KMS-11 (cell line): ENCODE data around the gene LRRK1.

Experiments used
- H2AFZ ChIP-seq: fragments of 200-600 bp; sonication (generic); 2 replicates; pipeline ENCODE4 v1.6.1; 2016; ENCODE audit warnings: antibody characterized with exemption, mixed run types, low read depth
- H3K27ac ChIP-seq: fragments of 200-600 bp; sonication (generic); 2 replicates; pipeline ENCODE4 v1.6.1; 2016; ENCODE audit warnings: mild to moderate bottlenecking, mixed run types
- H3K27me3 ChIP-seq: fragments of 200-600 bp; sonication (generic); 2 replicates; pipeline ENCODE4 v1.6.1; 2017; ENCODE audit warnings: mild to moderate bottlenecking, low read depth, mixed run types, moderate library complexity; ENCODE audit not compliant: insufficient read depth
- H3K36me3 ChIP-seq: fragments of 200-600 bp; sonication (generic); 2 replicates; pipeline ENCODE4 v1.6.1; 2017; ENCODE audit warnings: mild to moderate bottlenecking, mixed run types; ENCODE audit not compliant: insufficient read depth
- H3K4me1 ChIP-seq: fragments of 200-600 bp; sonication (generic); 2 replicates; pipeline ENCODE4 v1.6.1; 2016; ENCODE audit warnings: mild to moderate bottlenecking, low read depth, mixed run types; ENCODE audit not compliant: poor library complexity, severe bottlenecking
- H3K4me2 ChIP-seq: fragments of 200-600 bp; sonication (generic); 2 replicates; pipeline ENCODE4 v1.7.0; 2016; ENCODE audit warnings: mild to moderate bottlenecking, mixed run types
- H3K4me3 ChIP-seq: fragments of 200-600 bp; sonication (generic); IDR thresholded peaks from 2 replicates; pipeline ENCODE4 v1.6.1; 2017; ENCODE audit warnings: low read depth, low read length, mixed read lengths; ENCODE audit not compliant: insufficient read depth
- H3K79me2 ChIP-seq: fragments of 200-600 bp; sonication (generic); 2 replicates; pipeline ENCODE4 v1.6.1; 2016; ENCODE audit warnings: low read depth, mixed run types; ENCODE audit not compliant: insufficient read depth
- H3K9ac ChIP-seq: fragments of 200-600 bp; sonication (generic); 2 replicates; pipeline ENCODE4 v1.6.1; 2016; ENCODE audit warnings: mild to moderate bottlenecking, mixed run types
- H4K20me1 ChIP-seq: fragments of 200-600 bp; sonication (generic); 2 replicates; pipeline ENCODE4 v1.6.1; 2016; ENCODE audit warnings: mild to moderate bottlenecking, mixed run types; ENCODE audit not compliant: insufficient read depth
- TF ChIP-seq, protein P1 (sequence below): fragments of 200-600 bp; sonication (generic); conservative IDR thresholded peaks from 2 replicates; pipeline ENCODE4 v1.6.1; 2017; ENCODE audit warnings: low read depth, mild to moderate bottlenecking, antibody characterized with exemption, low read length, moderate library complexity, mixed read lengths

Gene LRRK1

DNA sequence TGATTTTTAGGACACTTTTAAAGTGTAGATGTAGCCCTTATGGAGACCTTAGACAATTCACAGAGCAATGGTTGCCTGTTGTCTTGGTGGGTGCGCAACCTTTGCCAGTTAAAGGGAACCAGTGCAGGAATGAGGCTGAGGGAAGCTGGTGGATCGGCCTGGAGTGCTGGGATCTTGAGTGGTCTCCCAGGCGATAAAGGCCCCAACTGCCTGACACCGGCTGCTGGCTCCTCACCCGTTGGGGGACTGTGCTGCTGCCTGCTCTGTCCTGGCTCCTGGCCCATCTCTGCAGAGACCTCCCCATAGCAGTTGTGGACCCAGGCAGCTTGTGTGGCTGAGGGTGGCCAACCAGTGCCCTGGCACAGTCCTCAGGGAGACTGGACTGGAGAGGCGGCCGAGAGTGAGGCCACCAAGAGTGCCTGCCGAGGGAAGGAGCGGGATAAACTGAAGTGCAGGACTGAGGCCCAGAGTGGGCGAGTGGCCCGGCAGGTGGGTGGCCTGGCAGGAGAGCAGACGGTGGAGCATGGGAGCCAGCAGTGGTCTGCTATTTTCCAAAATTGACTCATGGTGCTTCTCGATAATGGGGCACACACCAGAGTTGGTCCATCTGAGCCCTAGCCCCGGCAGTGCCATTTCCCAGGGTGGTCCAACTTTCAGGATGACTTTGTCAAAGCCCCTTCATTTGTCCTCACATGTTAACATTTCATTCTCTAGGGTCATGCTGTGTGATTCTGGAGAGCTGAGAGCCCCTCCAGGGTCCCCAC lies 37.4 kb upstream of the LRRK1 start:
- Histone ChIP-seq H3K27ac (no peak overlapping the region), H3K79me2 (no peaks in the 10 kb centered on the region), H3K36me3 (no peaks in the 10 kb centered on the region), H3K9ac (no peak overlapping the region), H3K4me2 (no peak overlapping the region), H3K4me3 (no peak overlapping the region), H3K27me3 (no peaks in the 10 kb centered on the region), H3K4me1 (no peaks in the 10 kb centered on the region), H2AFZ (no peak overlapping the region), H4K20me1 (no peaks in the 10 kb centered on the region)
- TF ChIP-seq, protein P1, sequence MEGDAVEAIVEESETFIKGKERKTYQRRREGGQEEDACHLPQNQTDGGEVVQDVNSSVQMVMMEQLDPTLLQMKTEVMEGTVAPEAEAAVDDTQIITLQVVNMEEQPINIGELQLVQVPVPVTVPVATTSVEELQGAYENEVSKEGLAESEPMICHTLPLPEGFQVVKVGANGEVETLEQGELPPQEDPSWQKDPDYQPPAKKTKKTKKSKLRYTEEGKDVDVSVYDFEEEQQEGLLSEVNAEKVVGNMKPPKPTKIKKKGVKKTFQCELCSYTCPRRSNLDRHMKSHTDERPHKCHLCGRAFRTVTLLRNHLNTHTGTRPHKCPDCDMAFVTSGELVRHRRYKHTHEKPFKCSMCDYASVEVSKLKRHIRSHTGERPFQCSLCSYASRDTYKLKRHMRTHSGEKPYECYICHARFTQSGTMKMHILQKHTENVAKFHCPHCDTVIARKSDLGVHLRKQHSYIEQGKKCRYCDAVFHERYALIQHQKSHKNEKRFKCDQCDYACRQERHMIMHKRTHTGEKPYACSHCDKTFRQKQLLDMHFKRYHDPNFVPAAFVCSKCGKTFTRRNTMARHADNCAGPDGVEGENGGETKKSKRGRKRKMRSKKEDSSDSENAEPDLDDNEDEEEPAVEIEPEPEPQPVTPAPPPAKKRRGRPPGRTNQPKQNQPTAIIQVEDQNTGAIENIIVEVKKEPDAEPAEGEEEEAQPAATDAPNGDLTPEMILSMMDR, result no peak

DNA sequence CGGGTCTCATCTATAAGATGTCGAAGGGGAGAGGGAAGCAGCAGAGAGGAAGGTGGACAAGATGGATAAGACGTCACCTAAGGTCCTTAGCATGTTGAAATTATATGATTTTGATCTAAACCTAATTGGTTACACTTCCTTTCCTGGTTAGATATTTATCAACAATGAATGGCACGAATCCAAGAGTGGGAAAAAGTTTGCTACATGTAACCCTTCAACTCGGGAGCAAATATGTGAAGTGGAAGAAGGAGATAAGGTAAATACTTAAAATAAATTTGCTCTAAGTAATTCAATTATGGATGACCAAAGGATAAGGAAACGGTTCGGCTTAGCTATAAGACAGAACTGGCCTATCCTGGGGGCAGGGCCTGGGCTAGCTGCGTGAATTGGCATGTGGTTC lies 34.0 kb upstream of the LRRK1 start:
- H3K36me3 ChIP-seq, result no peaks in the 10 kb centered on the region

DNA sequence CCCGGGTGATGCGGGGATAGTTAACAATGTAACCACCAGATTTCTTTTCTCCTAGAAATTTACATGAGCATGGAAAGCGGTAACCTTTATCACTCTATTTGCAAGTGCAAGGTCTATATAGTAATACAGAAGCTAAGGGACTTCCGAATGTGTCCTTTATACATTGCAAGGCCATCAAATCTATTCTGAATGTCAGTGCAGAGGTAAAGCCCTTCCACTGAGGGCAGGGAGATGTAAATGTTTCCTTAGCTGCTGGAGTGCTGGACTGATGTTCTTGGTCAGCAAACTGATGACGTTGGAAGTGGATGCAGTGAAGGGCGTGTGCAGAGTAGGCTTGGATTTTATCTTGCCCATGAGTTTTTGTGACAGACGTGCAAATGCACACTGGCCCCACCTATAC lies 33.3 kb upstream of the LRRK1 start:
- no peak overlapping the region for H2AFZ ChIP-seq
- H3K9ac ChIP-seq, result no peak overlapping the region
- no peaks in the 10 kb centered on the region for H3K4me1 ChIP-seq
- no peaks in the 10 kb centered on the region for H4K20me1 ChIP-seq
- no peaks in the 10 kb centered on the region for H3K27me3 ChIP-seq
- H3K4me3 ChIP-seq, result no peak overlapping the region
- H3K79me2 ChIP-seq, result no peaks in the 10 kb centered on the region
- no peak overlapping the region for H3K4me2 ChIP-seq
- TF ChIP-seq, protein P1, result no peak
- no peak overlapping the region for H3K27ac ChIP-seq
- no peaks in the 10 kb centered on the region for H3K36me3 ChIP-seq

More for the DNA sequence above, 34.0 kb upstream of the LRRK1 start:
- H3K27ac ChIP-seq, result no peak overlapping the region
- TF ChIP-seq, protein P1, result no peak
- H3K79me2 ChIP-seq, result no peaks in the 10 kb centered on the region
- H3K4me3 ChIP-seq, result no peak overlapping the region
- H4K20me1 ChIP-seq, result no peaks in the 10 kb centered on the region
- no peak overlapping the region for H2AFZ ChIP-seq
- no peaks in the 10 kb centered on the region for H3K27me3 ChIP-seq
- H3K4me2 ChIP-seq, result no peak overlapping the region
- H3K4me1 ChIP-seq, result no peaks in the 10 kb centered on the region
- H3K9ac ChIP-seq, result no peak overlapping the region

DNA sequence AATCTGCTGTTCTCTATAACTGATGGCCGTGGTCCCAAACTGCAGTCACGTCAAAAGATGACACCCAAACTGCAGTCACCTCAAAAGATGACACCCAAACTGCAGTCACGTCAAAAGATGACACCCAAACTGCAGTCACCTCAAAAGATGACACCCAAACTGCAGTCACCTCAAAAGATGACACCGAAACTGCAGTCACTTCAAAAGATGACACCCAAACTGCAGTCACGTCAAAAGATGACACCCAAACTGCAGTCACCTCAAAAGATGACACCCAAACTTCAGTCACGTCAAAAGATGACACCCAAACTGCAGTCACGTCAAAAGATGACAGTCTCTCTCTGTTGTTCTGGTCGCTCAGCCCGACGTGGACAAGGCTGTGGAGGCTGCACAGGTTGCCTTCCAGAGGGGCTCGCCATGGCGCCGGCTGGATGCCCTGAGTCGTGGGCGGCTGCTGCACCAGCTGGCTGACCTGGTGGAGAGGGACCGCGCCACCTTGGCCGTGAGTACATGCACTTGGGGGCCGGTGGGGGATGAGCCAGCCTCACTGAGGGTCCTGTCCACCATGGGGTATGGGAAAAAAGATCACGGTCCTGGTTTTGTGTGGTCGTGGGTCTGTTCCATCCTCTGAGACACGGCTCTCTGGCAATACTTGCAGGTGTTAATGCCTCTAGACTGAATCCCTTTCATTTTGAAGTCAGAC lies 31.8 kb upstream of the LRRK1 start:
- Histone ChIP-seq H3K9ac (no peak overlapping the region), H3K27me3 (no peaks in the 10 kb centered on the region)

More for the DNA sequence above, 31.8 kb upstream of the LRRK1 start:
- H3K4me1 ChIP-seq, result no peaks in the 10 kb centered on the region
- H3K4me3 ChIP-seq, result no peak overlapping the region
- H3K36me3 ChIP-seq, result no peaks in the 10 kb centered on the region
- H3K4me2 ChIP-seq, result no peak overlapping the region
- H3K27ac ChIP-seq, result no peak overlapping the region
- H2AFZ ChIP-seq, result no peak overlapping the region
- TF ChIP-seq, protein P1, result no peak
- no peaks in the 10 kb centered on the region for H3K79me2 ChIP-seq
- no peaks in the 10 kb centered on the region for H4K20me1 ChIP-seq
